DMS153 (cell line): Measurements from ENCODE around the gene DPH3.

Experiments used
- DNase-seq: peaks from one replicate; lab custom pipeline; 2025; lab: John Stamatoyannopoulos, UW

Gene DPH3

DNA sequence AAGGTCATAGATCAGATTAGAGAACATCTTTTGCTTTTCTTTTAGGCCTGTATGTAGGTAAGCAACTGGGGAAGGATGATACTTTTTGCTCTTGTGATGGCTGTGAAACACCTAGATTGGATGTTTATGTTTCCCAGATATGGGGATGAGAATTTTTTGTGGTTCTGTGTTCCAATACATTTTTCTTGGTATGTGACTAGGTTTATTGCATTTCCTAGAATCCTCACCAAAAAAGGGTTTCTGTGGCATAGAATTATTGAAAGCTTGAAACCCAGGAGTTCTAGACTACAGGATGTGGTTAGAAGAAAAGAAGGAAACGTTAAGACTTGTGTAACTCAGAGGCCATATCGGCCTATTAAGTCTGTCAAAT lies 26.1 kb upstream of the DPH3 start:
- no peak for DNase-seq

DNA sequence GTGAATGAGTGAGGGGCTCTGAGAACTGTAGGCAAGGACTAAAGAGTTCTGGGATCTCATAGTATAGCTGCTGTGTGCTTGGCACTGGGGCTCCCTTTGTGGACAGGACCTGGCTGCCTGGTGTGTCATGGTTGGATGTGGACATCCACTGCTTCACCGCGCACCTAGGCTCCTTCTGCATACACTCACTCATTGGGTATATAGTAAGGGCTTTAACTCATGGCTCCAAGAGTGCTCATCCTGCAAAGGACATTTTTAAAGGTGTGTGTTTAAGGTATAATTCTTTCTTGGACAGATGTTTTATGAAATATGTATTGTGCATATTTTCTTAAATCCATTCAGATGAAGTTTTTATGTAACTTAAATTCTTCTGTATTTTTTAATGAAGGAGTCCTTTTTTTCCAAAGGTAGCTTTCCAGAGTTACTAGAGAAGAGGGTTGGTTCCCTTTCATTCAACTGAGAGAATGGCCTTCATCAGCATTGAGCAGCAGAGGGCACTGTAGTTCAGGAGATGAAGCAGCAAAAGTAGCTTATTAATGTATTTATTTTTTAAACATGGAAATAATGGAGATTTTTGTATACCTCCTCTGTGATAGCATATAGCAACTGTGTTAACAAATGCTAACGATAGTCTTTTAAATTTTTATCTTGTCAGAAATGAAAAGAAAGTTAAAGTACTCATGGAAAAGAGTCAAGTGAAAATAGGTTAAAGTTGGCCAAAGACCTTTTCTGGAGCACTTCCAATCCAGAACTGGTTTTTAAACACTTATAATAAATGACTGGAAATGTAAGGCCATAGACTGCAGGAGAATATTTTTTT lies 25.5 kb upstream of the DPH3 start:
- no peak for DNase-seq

DNA sequence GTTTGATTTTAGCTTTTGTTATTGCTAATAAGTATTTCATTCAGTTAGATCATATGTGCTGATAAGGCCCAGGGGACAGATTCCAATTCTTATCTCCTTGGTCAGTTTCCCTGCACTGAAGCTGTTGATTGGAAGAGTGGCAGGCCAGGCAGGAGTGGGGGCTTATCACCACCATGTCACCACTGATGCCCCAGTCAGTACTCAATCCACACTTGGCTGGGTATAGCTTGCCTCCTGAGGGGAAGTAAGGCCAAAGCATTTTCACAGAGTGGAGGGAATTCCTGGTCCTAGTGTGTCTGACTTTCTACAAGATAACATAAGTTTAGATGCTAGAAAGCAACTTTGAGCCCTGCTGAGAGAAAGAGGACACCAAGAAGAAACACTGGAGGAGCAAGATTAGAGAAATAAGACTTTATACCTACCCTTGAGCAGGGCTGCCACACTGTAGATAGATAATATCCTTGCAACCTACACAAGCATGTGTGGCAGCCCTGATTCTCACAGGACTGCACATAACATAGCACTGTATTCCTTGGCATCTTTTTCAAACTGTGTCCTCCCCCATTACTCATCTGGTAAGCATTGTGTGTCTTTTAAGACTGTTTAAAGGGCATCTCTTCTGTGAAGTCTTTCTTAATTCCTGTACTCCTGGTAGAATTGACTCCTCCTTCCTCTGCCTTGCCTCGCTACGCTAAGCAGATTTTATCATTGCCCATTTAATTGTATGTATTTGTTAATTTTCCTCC lies 24.6 kb upstream of the DPH3 start:
- no peak for DNase-seq

DNA sequence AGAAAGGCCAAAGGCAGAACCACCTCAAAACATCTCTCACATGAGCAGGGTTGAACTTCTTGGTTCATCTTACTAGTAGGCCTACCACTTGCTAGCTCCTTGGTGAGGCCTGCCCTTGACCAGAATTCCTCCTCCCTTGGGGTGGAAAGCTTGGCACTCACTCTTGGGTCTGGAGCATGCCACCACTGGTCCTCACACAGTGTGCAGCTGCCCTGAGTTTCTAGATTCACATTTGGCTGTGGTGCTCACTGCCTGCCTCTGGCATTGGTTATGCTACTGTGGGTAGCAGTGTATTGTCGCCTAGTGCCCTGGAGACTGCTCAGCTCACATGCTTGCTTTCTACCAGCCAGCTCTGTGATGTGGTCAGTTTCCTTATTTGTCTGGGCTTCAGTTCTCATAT lies 23.9 kb upstream of the DPH3 start:
- DNase-seq: no peak

DNA sequence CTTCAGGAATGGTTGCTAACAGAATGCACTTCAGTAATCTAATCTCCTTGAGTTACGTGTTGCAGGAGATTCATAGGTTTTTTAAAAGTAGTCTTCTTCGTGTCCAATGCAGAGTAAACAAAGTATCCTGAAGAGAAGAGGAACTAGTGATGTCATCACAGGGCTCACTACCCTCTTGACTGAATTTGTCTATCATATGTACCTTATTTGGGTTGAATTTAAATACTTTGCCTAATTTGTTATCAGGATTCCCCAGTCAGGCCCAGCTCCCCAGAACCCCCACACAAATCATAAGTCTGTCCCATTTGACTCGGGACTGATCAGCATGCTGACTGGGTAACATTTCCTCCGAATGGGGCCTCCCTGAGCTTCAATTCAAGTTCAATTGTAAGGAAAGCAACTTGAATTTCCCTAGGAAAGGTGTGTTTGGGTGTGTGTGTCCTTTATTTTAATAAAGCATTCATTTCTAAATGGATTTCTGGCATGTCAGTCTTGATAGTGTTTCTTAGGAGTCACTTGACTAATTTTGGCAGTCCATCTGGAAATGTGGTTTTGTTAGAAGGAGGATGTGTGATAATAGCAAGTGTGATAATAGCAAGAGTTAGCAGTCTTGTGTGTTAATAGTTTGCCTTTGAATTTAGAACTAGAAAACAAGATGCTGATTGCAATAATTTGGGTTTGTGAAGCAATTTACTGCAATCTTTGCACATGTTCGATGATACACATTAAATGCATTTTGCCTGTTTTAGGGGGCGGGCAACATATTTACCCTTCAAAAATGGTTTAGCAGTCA lies 22.2 kb upstream of the DPH3 start:
- DNase-seq: no peak

DNA sequence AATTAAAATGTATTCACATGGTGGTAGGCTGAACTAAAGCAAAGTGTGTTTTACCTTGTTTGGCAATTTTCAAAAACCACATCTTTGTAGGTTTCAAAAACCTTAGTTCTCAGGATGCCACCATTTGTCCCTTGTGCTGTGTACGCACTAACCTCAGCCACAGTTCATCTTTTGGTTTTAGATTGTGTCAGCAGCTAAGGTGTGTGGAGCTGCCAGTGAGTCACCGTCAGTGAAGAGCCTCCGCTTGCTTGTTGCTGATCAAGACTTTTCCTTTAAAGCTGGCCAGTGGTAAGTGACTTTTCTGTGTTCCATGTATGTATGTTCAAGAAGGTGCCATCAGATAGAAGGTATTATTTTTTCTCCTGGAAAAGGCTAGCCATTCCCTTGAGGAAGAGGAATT lies 21.4 kb upstream of the DPH3 start:
- DNase-seq: no peak

DNA sequence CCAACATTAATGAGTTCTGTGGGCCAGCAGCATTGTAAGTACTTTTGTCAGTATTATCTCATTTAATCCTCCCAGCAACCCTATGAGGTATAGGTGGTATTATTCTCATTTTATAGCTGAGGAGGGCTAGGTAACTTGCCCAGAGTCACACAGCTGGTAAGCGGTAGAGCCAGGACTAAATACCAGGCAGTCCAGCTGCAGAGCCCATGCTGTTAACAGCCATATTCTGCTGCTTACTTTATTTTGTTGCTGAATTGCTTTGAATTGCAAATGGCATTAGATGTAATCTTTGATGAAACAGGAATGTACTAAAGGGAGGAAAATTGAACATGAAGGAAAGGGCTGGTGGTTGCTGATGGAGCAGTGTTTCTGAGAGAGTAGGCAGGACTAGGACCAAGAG lies 19.9 kb upstream of the DPH3 start:
- no peak for DNase-seq

DNA sequence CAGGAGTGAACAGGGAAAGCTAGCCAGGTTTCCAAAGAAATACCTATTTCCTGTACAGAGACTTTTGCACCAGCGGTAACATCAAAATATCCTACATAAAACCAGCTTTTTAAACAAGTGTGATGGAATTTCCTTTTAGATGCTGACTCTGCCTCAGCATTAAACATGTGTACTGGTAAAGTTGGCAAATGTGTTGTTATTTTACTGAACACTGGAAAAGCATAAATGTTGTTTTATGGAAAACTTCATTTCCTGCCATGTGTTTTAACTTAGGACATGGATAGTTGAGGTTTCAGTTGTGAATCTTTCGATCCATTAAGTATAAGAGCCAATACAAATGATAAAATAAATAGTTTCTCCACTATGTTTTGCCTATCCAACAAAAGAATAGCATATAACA lies 15.9 kb upstream of the DPH3 start:
- no peak for DNase-seq

DNA sequence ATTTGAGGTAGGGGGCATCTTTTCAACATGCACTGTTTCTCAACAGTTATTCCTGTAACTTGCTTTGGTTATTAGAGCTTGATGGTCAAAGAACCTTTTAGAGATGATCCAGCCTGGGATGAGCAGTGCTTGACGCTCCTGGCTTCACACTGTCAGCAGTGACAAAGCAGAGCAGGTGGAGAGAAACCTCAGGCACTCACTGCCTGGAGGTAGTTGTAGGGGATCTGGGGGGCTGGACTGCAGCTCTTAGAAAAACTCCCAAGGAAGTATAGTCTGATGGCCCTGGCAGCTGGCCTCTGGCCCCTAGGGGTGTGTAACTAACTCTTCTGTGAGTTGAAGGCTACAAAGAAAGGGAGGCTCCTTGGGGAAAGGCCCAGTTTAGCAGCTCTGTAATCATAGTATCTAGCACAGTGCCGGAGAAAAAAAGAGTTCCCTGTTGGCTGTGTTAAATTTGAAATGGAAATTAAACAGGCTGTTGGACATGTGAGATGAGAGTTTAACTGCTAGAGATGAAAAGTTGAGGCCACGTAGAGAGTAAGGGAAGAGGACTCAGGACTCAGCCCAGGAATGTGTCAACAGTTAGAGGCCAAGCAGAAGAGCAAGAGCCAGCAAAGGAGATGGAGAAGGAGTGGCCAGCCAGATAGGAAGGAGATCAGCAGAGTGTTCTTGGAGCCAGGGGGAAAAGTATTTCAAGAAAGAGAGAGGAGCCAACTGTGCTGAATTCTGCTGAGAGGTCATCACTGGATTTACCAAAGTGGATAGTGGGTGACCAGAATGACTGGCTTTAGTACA lies 14.5 kb upstream of the DPH3 start:
- no peak for DNase-seq

DNA sequence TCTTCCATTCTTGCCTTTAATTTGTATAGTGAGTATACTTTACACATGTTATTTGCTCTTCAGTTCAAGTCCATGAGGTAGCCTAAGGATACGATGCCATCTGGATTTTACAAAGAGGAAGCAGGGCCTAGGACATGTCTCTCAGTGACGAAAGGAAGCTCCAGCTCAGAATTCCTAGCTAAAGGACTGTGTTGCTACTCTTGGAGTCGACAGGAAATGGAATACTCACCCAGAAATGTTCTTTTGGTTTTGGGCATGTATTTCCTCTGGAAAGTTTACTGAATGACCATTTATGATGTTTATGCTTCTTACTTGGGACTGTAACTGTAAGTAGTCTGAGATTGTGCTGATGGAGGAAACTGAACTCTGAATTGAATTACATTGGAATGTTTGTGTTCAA lies 12.7 kb upstream of the DPH3 start:
- no peak for DNase-seq

DNA sequence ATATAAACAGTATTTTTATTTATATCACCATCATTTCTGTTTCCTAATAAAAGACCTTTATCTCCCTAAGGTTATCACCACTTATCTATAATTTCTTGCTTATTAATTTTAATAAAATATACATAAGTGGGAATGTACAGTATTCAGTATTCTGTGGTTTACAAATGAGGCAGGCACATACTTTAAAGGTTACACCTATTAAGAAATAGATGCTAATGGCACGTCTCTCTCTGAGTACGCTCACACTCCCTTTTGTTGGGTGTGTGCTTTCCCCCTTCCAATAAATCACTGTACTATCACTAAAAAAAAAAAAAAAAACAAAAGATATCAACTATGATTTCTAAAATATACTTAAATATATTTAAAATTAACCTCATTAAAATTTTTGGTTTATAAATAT lies 9.1 kb upstream of the DPH3 start:
- DNase-seq: no peak

DNA sequence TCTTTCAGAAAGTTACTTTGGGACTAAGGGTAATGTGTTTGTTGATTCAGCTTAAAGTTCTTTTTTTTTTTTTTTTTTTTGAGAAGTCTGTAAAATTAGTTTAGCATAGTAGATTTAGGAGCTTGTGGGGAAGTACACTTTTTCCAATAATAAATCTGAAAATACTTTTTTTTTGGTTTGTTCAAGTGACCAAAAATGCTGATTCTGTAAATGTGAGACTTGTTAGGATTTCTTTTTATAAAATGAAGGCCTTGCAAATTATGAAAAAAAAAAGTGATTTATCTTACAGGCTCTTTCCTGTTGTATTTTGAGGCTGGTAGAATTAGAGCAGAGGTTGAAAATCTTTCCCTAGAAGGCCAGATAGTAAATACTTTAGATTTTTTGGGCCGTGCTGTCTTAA lies 7.8 kb upstream of the DPH3 start:
- DNase-seq: no peak

DNA sequence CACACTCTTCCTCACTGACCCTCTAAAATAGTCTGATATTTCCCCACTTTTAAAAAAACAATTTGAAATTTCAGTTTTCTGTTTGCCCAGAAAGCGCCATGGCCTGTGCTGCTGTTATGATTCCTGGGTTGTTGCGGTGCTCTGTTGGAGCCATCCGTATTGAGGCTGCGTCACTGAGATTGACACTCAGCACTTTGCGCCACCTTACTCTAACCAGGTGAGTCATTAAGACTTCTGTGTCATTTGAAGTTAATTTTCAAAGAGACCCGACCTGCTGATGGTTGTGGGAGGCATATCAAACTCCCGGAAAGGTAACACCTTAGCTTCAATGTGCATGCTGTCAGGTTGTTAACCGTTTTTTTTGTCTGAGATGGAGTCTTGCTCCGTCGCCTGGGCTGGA lies 6.1 kb upstream of the DPH3 start:
- no peak for DNase-seq

DNA sequence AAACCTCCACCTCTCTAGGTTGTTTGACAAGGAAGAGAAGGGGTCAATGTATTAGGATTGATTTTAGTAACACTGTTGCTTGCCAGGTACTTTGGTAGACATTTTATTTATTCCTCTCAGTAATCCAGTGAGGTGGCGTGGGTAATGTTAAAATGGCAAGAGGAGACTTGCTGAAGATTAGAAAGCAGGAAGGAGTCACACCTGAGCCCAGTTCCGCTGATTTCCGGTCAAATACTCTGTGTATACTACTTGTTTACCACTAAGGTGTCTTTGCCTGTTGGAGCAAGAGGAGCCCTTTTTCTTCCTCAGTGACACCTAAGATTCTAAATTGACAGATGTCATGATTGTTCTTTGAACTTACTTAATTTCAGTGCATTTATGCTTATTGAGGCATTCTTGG lies 2.0 kb upstream of the DPH3 start:
- no peak for DNase-seq

DNA sequence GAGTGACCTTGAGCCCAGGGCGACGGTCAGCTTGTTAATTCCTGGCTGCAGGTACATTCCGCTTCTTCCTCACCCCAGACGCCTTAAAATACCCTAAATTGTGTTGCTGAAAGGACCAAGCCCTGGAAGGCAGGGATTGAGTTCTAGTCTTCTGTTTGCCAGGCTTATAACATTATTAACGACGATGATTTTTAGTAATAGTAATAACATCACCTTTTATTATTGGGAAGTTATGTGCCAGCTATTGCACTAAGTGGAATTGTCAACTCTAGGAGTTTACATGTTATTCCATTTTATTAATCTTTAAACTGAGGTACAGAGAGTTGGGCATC lies 678 bp upstream of the DPH3 start:
- no peak for DNase-seq

DNA sequence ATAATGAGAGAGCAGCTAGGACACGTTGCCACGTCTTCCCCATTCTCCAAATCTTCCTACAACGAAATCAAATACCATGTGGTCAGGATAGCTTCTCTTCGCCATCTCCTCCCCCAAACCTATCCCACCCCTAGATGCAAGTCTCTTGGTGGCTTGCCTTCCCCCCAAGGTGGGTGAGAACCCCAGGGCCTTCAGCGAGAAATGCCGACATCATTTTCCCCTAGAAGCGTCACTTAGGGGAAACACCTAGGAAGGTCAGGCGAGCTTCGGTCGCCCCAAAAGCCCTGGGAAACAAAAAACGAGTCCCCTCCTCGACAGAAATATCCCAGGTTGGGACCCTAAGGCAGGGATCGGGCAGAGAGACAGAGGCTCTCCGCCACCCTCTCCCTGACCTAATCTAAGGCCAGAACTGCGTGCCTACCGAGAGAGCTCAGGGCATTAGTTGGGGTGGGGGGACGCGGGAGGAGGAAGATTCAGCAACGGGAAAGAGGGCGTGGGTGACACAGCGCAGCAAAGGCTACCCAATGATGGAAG lies 502 bp downstream of the DPH3 start:
- no peak for DNase-seq

DNA sequence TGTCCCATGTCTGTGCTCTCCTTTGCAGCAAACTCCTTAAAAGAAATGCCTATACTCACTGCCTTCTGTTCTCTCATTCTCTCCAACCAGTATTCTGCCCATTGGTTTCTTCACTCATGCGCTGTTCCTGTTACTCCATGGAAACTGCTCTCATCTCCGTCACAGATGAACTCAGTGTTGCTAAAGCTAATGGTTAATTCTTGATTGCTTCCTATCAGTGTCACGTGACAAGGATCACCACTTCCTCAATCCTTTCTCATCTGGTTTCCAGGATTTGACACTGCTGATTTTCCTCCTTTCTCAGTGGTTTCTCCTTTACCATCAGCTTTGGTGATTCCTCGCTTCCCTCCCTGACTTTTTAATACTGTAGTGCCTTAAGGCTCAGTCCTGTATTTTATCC lies 2.6 kb downstream of the DPH3 start:
- DNase-seq: no peak

DNA sequence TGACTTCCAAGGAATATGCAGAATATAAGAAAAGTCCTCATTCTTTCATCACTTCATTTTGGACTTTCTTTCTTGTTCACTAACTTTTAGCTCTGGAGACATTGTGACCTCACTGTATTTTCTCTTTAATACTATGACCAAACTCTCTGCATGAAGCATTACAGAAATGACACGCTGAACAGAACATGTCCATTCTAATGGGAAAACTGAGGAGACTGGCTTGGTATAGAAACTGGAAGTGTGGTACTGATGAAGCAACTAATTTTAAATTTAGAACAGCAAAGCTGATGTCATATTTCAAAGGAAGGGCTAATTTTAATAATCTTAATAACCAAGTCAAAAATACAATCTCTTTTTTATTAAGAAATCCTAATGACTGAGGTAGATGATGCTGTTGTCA lies 4.7 kb downstream of the DPH3 start:
- DNase-seq: no peak

DNA sequence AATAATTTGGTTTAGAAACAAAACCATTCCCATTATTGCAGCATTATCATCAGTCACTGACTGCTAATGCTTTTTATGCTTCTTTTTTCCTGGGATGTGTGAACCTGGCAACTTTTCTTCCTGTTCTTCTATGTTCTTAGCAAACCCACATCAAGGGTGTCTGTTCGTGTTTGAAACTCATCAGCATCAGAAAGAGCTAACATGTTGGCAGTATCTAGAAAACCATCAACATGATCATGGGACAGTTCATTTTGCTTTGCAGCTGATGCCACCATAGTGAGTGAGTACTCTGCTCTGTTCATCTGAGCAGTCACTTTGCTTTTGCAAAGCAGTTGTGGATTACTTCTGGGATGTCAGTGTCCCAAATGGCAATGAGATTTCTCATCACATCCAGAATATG lies 5.9 kb downstream of the DPH3 start:
- DNase-seq: no peak

DNA sequence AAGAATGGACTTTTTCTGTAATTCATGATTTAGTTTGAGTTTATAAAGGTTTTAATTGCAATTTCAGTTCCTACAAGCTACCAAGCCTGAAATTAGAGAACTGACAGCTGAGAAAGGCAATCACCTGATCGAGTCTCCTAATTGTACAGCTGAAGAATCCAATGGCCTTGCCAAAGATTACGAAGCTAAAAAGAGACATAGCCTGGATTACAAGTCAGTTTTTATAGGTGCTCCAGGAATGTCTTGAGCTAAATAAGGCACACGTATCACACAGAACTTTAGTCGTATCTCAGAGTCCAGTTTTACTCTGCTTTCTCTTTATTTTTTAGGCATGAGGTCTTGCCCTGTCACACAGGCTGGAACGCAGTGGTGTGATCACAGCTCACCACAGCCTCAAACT lies 6.6 kb downstream of the DPH3 start:
- no peak for DNase-seq

DNA sequence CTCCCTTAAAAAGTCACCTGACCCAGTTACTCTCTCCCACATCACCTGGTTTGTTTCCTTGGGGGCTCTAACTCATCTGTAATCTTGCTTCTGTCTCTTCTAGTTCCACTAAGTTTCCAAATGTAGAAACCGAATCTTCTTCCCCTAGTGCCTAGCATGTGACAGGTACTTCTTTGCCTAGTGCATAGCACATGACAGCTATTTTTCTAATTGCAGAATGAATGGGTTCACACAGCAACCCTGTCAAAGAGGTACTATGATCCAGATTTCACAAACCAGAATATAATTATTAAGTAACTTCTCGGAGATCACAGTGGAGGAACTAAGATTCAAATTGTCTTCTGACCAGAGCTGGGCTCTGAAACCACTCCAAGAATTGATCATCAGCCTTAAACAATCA lies 7.4 kb downstream of the DPH3 start:
- no peak for DNase-seq

DNA sequence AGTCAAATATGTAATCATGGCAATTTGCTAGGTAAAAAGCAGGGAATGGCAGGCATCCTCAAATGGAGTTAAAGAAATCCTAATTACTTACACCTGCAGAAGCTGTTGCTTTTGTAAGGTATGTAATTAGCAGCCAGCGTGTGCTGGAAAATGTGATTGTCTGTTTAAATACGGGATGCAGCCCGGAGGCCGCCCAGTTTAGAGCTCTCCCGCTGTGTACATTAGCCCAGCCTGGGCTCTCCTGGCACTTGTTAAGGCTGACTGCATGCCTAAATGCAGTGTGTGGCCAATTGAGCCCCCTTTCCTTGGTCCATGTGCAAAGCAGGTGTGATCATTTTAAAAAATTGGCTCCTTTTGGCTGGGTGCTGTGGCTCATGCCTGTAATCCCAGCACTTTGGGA lies 9.0 kb downstream of the DPH3 start:
- DNase-seq: no peak
